Coronary artery (tissue), 2 donors: ENCODE data around the gene MIF4GD.
A peak's percentile ranks its signal among the peaks of the same experiment; 100 is the strongest.

Experiments used
- DNase-seq: peaks from one replicate; pipeline ENCODE4 v3.0.0-alpha.2; 2017; ENCODE audit warnings: low spot score
- H3K27ac ChIP-seq, 2 donors: fragments of 200-600 bp; sonication (generic); one replicate each; pipeline ENCODE4 v1.5.1; 2016 to 2019
- H3K4me3 ChIP-seq: fragments of 200-600 bp; sonication (generic); 2 replicates; pipeline ENCODE4 v1.5.1; 2016; ENCODE audit warnings: mild to moderate bottlenecking, moderate library complexity
- CTCF ChIP-seq: fragments of 200-600 bp; sonication (generic); IDR thresholded peaks from one replicate; pipeline ENCODE4 v1.5.1; 2019; ENCODE audit warnings: antibody characterized with exemption

The MIF4GD gene

DNA sequence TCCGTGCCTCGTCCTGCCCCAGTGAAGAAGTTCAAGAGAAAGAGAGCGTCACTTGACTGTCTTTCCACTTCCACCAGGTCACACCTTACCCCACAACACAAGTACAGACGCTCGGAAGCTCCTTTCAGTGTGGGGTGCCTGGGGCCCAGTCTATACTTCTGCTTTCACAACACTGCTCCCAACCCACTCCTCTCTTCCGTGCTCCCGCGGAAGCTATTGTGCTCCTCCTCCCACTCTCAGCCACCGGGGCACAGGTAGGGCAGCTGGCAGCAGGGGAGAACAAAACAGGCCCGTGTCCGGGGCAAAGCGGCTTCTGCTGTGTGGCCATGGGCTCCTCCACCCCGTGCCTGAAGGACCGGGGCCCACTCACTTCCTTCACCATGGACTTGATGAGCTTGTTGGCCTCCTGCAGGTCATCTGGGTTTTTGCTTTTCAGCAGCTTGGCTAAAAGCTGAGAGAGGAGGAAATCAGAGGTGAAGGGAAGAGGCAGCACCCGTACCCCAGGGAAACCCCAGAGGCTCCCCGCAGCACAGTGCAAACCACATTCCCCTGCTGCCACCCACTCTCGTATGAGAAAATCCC is 28.5 kb downstream of the MIF4GD start:
- no peak overlapping the region for H3K4me3 ChIP-seq
- DNase-seq: no peak
- H3K27ac ChIP-seq: peak overlapping the region in 1 of 2 donors; percentile 57

GRCh38 chr17:75241996-75242460 is 29.0 kb downstream of the MIF4GD start:
- H3K27ac ChIP-seq: peak overlapping the region in 1 of 2 donors; percentile 57

More for the DNA sequence above, 28.5 kb downstream of the MIF4GD start:
- TF ChIP-seq CTCF: no peak

GRCh38 chr17:75241502-75241901 is 29.5 kb downstream of the MIF4GD start:
- no peak for TF ChIP-seq CTCF
- DNase-seq: no peak
- peak overlapping the region in 1 of 2 donors; percentile 57 for H3K27ac ChIP-seq
- H3K4me3 ChIP-seq: no peak overlapping the region

More at GRCh38 chr17:75241996-75242460, 29.0 kb downstream of the MIF4GD start:
- TF ChIP-seq CTCF: no peak
- DNase-seq: no peak
- no peak overlapping the region for H3K4me3 ChIP-seq

DNA sequence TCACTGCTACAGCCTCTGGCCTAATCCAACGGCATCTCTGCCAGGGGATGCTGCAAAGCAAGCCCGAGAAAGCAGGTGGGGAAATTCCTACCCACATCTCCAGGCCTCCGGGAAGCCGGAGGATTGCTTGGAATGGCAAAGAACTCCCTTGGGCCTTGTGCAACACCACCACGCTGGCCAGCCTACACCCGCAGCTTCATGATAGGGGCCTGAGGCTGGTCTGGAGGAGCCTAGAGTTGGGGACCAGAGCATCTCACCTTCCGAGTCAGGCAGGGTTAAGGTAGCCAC is 29.9 kb downstream of the MIF4GD start:
- Histone ChIP-seq H3K4me3 (no peak overlapping the region), H3K27ac (peak overlapping the region in 1 of 2 donors; percentile 57)
- TF ChIP-seq CTCF: no peak
- DNase-seq: no peak

GRCh38 chr17:75240394-75241142 is 30.5 kb downstream of the MIF4GD start:
- no peak for DNase-seq
- no peak overlapping the region for H3K4me3 ChIP-seq
- no peak for TF ChIP-seq CTCF
- peak overlapping the region in 1 of 2 donors; percentile 57 for H3K27ac ChIP-seq

DNA sequence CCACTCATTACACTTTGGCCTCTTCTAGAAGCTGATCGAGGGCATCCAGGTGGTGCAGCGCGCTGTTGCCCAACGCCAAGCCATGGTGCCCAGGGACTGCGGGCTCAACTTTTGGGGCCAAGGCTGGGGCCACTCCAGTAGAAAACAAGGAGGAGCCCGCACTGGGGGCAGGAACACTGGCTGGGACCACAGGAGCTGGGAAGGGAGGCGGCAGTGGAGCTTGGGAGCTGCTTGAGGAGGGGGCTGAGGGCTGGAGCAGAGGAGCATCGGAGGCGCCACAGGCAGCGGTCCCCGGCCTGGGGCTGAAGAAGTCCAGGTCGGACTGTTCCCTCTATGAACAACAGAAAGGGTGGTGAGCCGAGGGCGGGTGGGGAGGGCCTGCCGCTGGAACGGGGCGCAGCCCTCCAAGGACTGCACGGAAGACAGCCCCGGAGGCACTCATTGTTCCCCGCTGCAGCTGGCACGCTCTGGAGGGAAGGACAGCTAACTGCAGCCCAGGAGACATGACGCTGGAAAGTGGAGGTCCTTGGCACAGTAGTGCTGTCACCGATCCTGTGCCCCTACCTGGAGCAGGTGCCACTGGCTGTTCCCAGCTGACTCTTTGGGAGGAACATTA is 31.1 kb downstream of the MIF4GD start:
- TF ChIP-seq CTCF: no peak
- H3K4me3 ChIP-seq: no peak overlapping the region
- H3K27ac ChIP-seq: peak overlapping the region in 1 of 2 donors; percentile 57

More for the DNA sequence above, 31.1 kb downstream of the MIF4GD start:
- DNase-seq: no peak
